H1 (cell line): ENCODE measurements around the gene SLC9A7. TPM values are rescaled to one million over a fixed set of nuclear protein-coding genes. Genes with fewer than 3 reads are reported as not detected.

Experiments used
- CTCF ChIA-PET: fragments of 300-600 bp; sonication (Branson Sonifier 250); formaldehyde crosslinking; loops from one replicate; lab custom pipeline; 2021; ENCODE audit not compliant: partially characterized antibody; lab: Charles Lee
- POLR2A ChIA-PET: fragments of 300-600 bp; sonication (Branson Sonifier 250); formaldehyde crosslinking; loops from one replicate; lab custom pipeline; 2021; ENCODE audit warnings: inconsistent platforms; ENCODE audit not compliant: partially characterized antibody; lab: Charles Lee
- DNase-seq, 2 experiments: peaks; one replicate each; pipeline versions ENCODE4 v3.0.0 to v3.0.0-alpha.2; 2010 to 2022; ENCODE audit warnings: low spot score in 2 of 2, low read depth in 1 of 2, mixed read lengths in 1 of 2
- FAIRE-seq: peaks from 2 replicates; lab custom pipeline; 2011; peaks lifted over from hg19 to GRCh38; lab: Jason Lieb, UNC
- H2AFZ ChIP-seq: 2 replicates; pipeline ENCODE4 v1.8.1; 2012; ENCODE audit warnings: low read length, inconsistent platforms
- H2AK5ac ChIP-seq: 2 replicates; pipeline ENCODE4 v1.6.1; 2013; ENCODE audit warnings: low read depth, low read length
- H2BK120ac ChIP-seq: replicated peaks from 2 replicates; pipeline ENCODE3; 2013; ENCODE audit warnings: low read depth, low read length, inconsistent platforms
- H2BK12ac ChIP-seq: 2 replicates; pipeline ENCODE4 v1.6.1; 2013; ENCODE audit warnings: low read depth, low read length
- H2BK15ac ChIP-seq: 2 replicates; pipeline ENCODE4 v1.6.1; 2013; ENCODE audit warnings: low read length
- H2BK20ac ChIP-seq: 2 replicates; pipeline ENCODE4 v1.6.1; 2013; ENCODE audit warnings: low read length
- H2BK5ac ChIP-seq: 2 replicates; pipeline ENCODE4 v1.6.1; 2013; ENCODE audit warnings: low read depth, low read length
- H3K14ac ChIP-seq: 2 replicates; pipeline ENCODE4 v1.6.1; 2013; ENCODE audit warnings: inconsistent platforms; ENCODE audit not compliant: insufficient read length
- H3K18ac ChIP-seq: 2 replicates; pipeline ENCODE4 v1.6.1; 2013; ENCODE audit warnings: low read length; ENCODE audit errors: extremely low read depth
- H3K23ac ChIP-seq: 2 replicates; pipeline ENCODE4 v1.6.1; 2013; ENCODE audit warnings: inconsistent platforms; ENCODE audit not compliant: insufficient read length
- H3K23me2 ChIP-seq: 2 replicates; pipeline ENCODE4 v1.6.1; 2013; ENCODE audit warnings: low read depth, low read length
- H3K27ac ChIP-seq: 2 replicates; pipeline ENCODE4 v1.6.1; 2011; ENCODE audit warnings: low read depth, low read length, inconsistent platforms
- H3K27me3 ChIP-seq, 4 experiments: replicated peaks in 1 of 4; 1 replicate in 1 of 4; 2 replicates in 3 of 4; pipeline versions ENCODE4 v1.6.1 to v1.8.1; 2011 to 2013; ENCODE audit warnings: low read length in 3 of 4, mild to moderate bottlenecking in 3 of 4, inconsistent platforms in 2 of 4, mixed read lengths in 2 of 4, moderate library complexity in 1 of 4; ENCODE audit not compliant: control insufficient read depth in 3 of 4, insufficient read depth in 3 of 4; ENCODE audit errors: extremely low read depth in 1 of 4
- H3K36me3 ChIP-seq, 4 experiments: 2 replicates each; pipeline versions ENCODE4 v1.6.1 to v1.8.1; 2011 to 2013; ENCODE audit warnings: mild to moderate bottlenecking in 4 of 4, low read length in 3 of 4, moderate library complexity in 2 of 4, control low read depth in 1 of 4, inconsistent platforms in 1 of 4; ENCODE audit not compliant: insufficient read depth in 4 of 4, control insufficient read depth in 2 of 4
- H3K4ac ChIP-seq: replicated peaks from 2 replicates; pipeline ENCODE3; 2013; ENCODE audit warnings: low read length, low read depth, mixed read lengths, inconsistent platforms; ENCODE audit not compliant: insufficient read length
- H3K4me1 ChIP-seq, 4 experiments: replicated peaks in 1 of 4; 1 replicate in 1 of 4; 2 replicates in 3 of 4; pipeline versions ENCODE4 v1.6.1 to v1.8.1; 2011 to 2013; ENCODE audit warnings: low read length in 3 of 4, inconsistent platforms in 2 of 4, mixed read lengths in 1 of 4; ENCODE audit not compliant: insufficient read depth in 4 of 4, control insufficient read depth in 3 of 4
- H3K4me2 ChIP-seq, 2 experiments: 2 replicates each; pipeline versions ENCODE4 v1.6.1 to v1.8.1; 2011 to 2013; ENCODE audit warnings: low read depth in 2 of 2, low read length in 2 of 2, control low read depth in 1 of 2, inconsistent platforms in 1 of 2, mild to moderate bottlenecking in 1 of 2; ENCODE audit not compliant: insufficient read depth in 1 of 2
- H3K4me3 ChIP-seq, 4 experiments: fragments of 200-600, 300-600 bp in 1 of 4; sonication (generic), shearing (Covaris generic), sonication (Bioruptor Twin) in 1 of 4; 2 replicates each; pipeline versions ENCODE4 v1.5.1 to v1.8.1; 2011 to 2016; ENCODE audit warnings: low read length in 4 of 4, low read depth in 3 of 4, control low read depth in 2 of 4, inconsistent platforms in 2 of 4, mild to moderate bottlenecking in 2 of 4, mixed read lengths in 1 of 4, moderate library complexity in 1 of 4; ENCODE audit not compliant: insufficient read depth in 2 of 4; ENCODE audit errors: extremely low read depth in 1 of 4
- H3K56ac ChIP-seq: replicated peaks from 2 replicates; pipeline ENCODE3; 2013; ENCODE audit warnings: low read depth, mild to moderate bottlenecking, mixed read lengths, low read length, inconsistent platforms; ENCODE audit not compliant: insufficient read length
- H3K79me1 ChIP-seq: 2 replicates; pipeline ENCODE4 v1.6.1; 2013; ENCODE audit warnings: low read depth, low read length, control low read depth
- H3K79me2 ChIP-seq, 2 experiments: 2 replicates each; pipeline versions ENCODE4 v1.6.1 to v1.8.1; 2012 to 2013; ENCODE audit warnings: low read length in 2 of 2, mild to moderate bottlenecking in 2 of 2, inconsistent platforms in 1 of 2; ENCODE audit not compliant: insufficient read depth in 2 of 2, control insufficient read depth in 1 of 2
- H3K9ac ChIP-seq, 4 experiments: replicated peaks in 1 of 4; 1 replicate in 1 of 4; 2 replicates in 3 of 4; pipeline versions ENCODE4 v1.6.1 to v1.8.1; 2011 to 2013; ENCODE audit warnings: low read depth in 3 of 4, low read length in 3 of 4, control low read depth in 2 of 4, mild to moderate bottlenecking in 2 of 4, moderate library complexity in 2 of 4, inconsistent platforms in 1 of 4; ENCODE audit errors: extremely low read depth in 1 of 4
- H3K9me3 ChIP-seq, 2 experiments: 2 replicates each; pipeline versions ENCODE4 v1.6.1 to v1.8.1; 2012 to 2013; ENCODE audit warnings: mild to moderate bottlenecking in 2 of 2, moderate library complexity in 2 of 2, control low read depth in 1 of 2, inconsistent platforms in 1 of 2, low read depth in 1 of 2, low read length in 1 of 2, mixed read lengths in 1 of 2; ENCODE audit not compliant: insufficient read depth in 2 of 2
- H4K20me1 ChIP-seq, 2 experiments: replicated peaks in 1 of 2; 2 replicates each; pipeline versions ENCODE3 to v1.8.1; 2011 to 2013; ENCODE audit warnings: inconsistent platforms in 2 of 2, low read length in 2 of 2, mild to moderate bottlenecking in 1 of 2; ENCODE audit not compliant: insufficient read depth in 2 of 2, control insufficient read depth in 1 of 2
- H4K5ac ChIP-seq: 2 replicates; pipeline ENCODE4 v1.6.1; 2013; ENCODE audit warnings: low read length, low read depth, mixed read lengths, inconsistent platforms; ENCODE audit not compliant: insufficient read length
- H4K8ac ChIP-seq: 2 replicates; pipeline ENCODE4 v1.8.0; 2013; ENCODE audit warnings: mild to moderate bottlenecking, moderate library complexity, low read length, inconsistent platforms; ENCODE audit not compliant: insufficient read depth; ENCODE audit errors: extremely low read depth
- H4K91ac ChIP-seq: replicated peaks from 2 replicates; pipeline ENCODE3; 2013; ENCODE audit warnings: low read length, mixed read lengths, inconsistent platforms; ENCODE audit not compliant: insufficient read length
- CEBPB ChIP-seq: IDR thresholded peaks from 2 replicates; pipeline ENCODE4 v1.6.1; 2012; ENCODE audit warnings: low read depth, low read length
- EZH2 ChIP-seq: fragments of 200-600 bp; sonication (generic); IDR thresholded peaks from 2 replicates; pipeline ENCODE4 v1.7.1; 2012; ENCODE audit warnings: low read depth, mild to moderate bottlenecking, moderate library complexity, low read length, inconsistent platforms; ENCODE audit not compliant: severe bottlenecking
- GTF2F1 ChIP-seq: IDR thresholded peaks from 2 replicates; pipeline ENCODE4 v1.6.1; 2012; ENCODE audit warnings: low read depth, low read length, improper control_type of control experiment, borderline replicate concordance
- KDM1A ChIP-seq: fragments of 200-600, 300-600 bp; sonication (generic); IDR thresholded peaks from 2 replicates; pipeline ENCODE4 v1.7.1; 2016; ENCODE audit warnings: mild to moderate bottlenecking, low read length, borderline replicate concordance
- SIRT6 ChIP-seq: IDR thresholded peaks from one replicate; pipeline ENCODE4 v1.7.1; 2012; ENCODE audit warnings: low read length, inconsistent platforms
- SIX5 ChIP-seq: IDR thresholded peaks from 2 replicates; pipeline ENCODE4 v1.6.1; 2011; ENCODE audit warnings: mild to moderate bottlenecking, low read depth, low read length
- SRF ChIP-seq: IDR thresholded peaks from 2 replicates; pipeline ENCODE4 v1.6.1; 2011; ENCODE audit warnings: mild to moderate bottlenecking, low read depth, low read length, moderate library complexity
- TAF1 ChIP-seq: IDR thresholded peaks from 2 replicates; pipeline ENCODE4 v1.6.1; 2011; ENCODE audit warnings: mild to moderate bottlenecking, low read depth, low read length
- WGBS, 2 experiments: shearing (Covaris generic) in 1 of 2; methylation state at CpG; one replicate each; pipeline versions ENCODE4 v1.1.6 to v1.1.7; 2013 to 2015; ENCODE audit warnings: low lambda C conversion rate in 2 of 2, mixed read lengths in 2 of 2, inconsistent platforms in 1 of 2, low coverage in 1 of 2, missing lambda C conversion rate in 1 of 2; ENCODE audit not compliant: insufficient replicate concordance in 2 of 2, insufficient coverage in 1 of 2, insufficient read length in 1 of 2; ENCODE audit errors: extremely low coverage in 1 of 2, missing lambda C conversion rate in 1 of 2; 5-methylcytosine and 5-hydroxymethylcytosine counted together
- polyA plus RNA-seq, 7 experiments: library from polyadenylated mRNA; depleted of rRNA in 3 of 7; stranded (reverse) in 5 of 7; unstranded in 2 of 7; fragments of >200 nt in 5 of 7; fragments of 200-250 nt in 2 of 7; gene quantifications; 1 replicate in 5 of 7; 2 replicates in 1 of 7; 4 replicates in 1 of 7; pipeline versions ENCODE4 v1.2.1 to v1.2.3, GENCODE V29; 2011 to 2013; ENCODE audit warnings: missing spikeins in 2 of 7, mixed read lengths in 2 of 7
- total RNA-seq: library from RNA; stranded (reverse); fragmentation: NEBNext Ultra II Directional; extraction: Animal tissue kit (Norgen Biotek cat#: 25700); gene quantifications from 2 replicates; pipeline ENCODE4 v1.2.1, GENCODE V29; 2021

SLC9A7 gene
- total and polyA plus RNA-seq, 2 of the 8 experiments (the other 6 are each of a cell fraction or from before 2014, with no cell fraction given) = 6.7 to 17.2 TPM

DNA sequence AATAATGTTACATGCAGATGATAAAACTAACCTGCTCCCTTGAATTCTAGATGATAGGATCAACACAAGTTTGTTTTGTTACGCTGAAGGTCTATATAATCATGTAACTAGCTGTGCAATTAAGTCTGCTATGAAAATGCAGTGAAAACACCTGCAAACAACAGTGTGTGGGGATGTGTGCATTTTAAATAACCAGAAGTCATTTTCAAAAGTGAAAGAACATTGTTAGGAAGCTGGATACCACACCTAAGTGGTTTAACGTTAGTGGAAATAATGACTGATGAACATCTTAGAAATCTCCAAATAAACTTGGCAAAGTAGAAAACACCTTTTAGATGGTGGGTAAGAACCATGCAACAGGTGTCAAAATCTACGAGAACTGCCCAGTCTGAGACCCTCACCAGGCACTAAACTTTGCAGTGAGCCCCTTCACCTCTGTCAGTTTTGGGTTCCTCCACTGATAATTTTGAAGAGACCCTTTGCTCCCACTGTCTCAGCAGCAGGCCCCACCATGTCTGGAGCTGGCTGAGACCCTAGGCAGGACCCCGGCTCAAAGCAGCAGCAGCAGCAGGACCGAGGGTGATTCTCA lies 148.8 kb downstream of the SLC9A7 start:
- H2BK12ac ChIP-seq = no peak overlapping the region
- no peaks in the 10 kb centered on the region for H3K4me1 ChIP-seq
- DNase-seq (no peak), FAIRE-seq (no peak)
- no peaks in the 10 kb centered on the region for H3K23me2 ChIP-seq
- H4K91ac ChIP-seq = no peak overlapping the region
- no peak overlapping the region for H3K23ac ChIP-seq
- no peak overlapping the region for H3K14ac ChIP-seq
- ChIA-PET CTCF (interaction anchor here (1.1 to 1.2 kb wide), 2 partner anchors 56 to 75 kb away, joined by 3 read pairs; no protein-coding TSS in a partner anchor), POLR2A (interaction anchor here (0.8 kb wide), 1 partner anchor 13 kb away, joined by 3 read pairs; no protein-coding TSS in a partner anchor)
- H3K79me1 ChIP-seq = no peaks in the 10 kb centered on the region
- H3K9me3 ChIP-seq = no peaks in the 10 kb centered on the region
- H4K8ac ChIP-seq = no peak overlapping the region
- peaks cover 0 to 3% (median 0%) of the 10 kb centered on the region in 4 experiments; a peak in 2 of 8 replicates for H3K36me3 ChIP-seq
- TF ChIP-seq GTF2F1 (no peak), SRF (no peak), SIRT6 (no peak), CEBPB (no peak), KDM1A (no peak), EZH2 (no peak), TAF1 (no peak), SIX5 (no peak)
- no peak overlapping the region for H3K18ac ChIP-seq
- 77% methylated on average over 5 of the region's 5 CpGs; no CpG with 5 or more reads in 1 of the 2 experiments for WGBS, 2 experiments
- no peak overlapping the region for H3K4me2 ChIP-seq
- no peak overlapping the region for H3K27ac ChIP-seq
- no peak overlapping the region for H2BK5ac ChIP-seq
- no peak overlapping the region for H2AK5ac ChIP-seq
- H2AFZ ChIP-seq = no peak overlapping the region
- H3K4me3 ChIP-seq = no peak overlapping the region
- H3K56ac ChIP-seq = no peak overlapping the region
- no peak overlapping the region for H2BK20ac ChIP-seq
- H2BK120ac ChIP-seq = no peak overlapping the region
- no peaks in the 10 kb centered on the region for H4K20me1 ChIP-seq
- H2BK15ac ChIP-seq = no peak overlapping the region
- H3K27me3 ChIP-seq = no peaks in the 10 kb centered on the region
- H3K9ac ChIP-seq = no peak overlapping the region
- no peak overlapping the region for H4K5ac ChIP-seq
- H3K79me2 ChIP-seq = no peaks in the 10 kb centered on the region
- H3K4ac ChIP-seq = no peak overlapping the region
